EL (cell line): ENCODE results near the gene LARGE2.

ENCODE experiments used
- DNase-seq: peaks from one replicate; pipeline ENCODE4 v3.0.0-alpha.2; 2016

Gene LARGE2

GRCh38 chr11:45917623-45918330, 4.7 kb upstream of the LARGE2 start, which contains the start of gene PEX16:
Gene PEX16, minus strand, starts transcription at chr11:45917877. Its CDS starts 66 bp downstream, at chr11:45917811.
- DNase-seq: peak; percentile 100

- DNase-seq: peak; percentile 80
These were observed 4.0 kb upstream of the LARGE2 start for GRCh38 chr11:45918331-45918941.

- no peak for DNase-seq
These were observed 3.3 kb upstream of the LARGE2 start for GRCh38 chr11:45918962-45919675.

- no peak for DNase-seq
These were observed 2.5 kb upstream of the LARGE2 start for GRCh38 chr11:45919806-45920530.

- DNase-seq: no peak
These were observed 1.7 kb upstream of the LARGE2 start for GRCh38 chr11:45920531-45921477.

- no peak for DNase-seq
These were observed 663 bp upstream of the LARGE2 start for GRCh38 chr11:45921561-45922424.

GRCh38 chr11:45924036-45924915, 1.8 kb downstream of the LARGE2 start:
- no peak for DNase-seq

GRCh38 chr11:45924927-45925326, 2.5 kb downstream of the LARGE2 start:
- no peak for DNase-seq

GRCh38 chr11:45925550-45925949, 3.1 kb downstream of the LARGE2 start:
- no peak for DNase-seq

- DNase-seq: no peak
These were observed 3.5 kb downstream of the LARGE2 start for GRCh38 chr11:45926001-45926401.

GRCh38 chr11:45926536-45927331, 4.3 kb downstream of the LARGE2 start:
- no peak for DNase-seq

GRCh38 chr11:45927332-45927683, 4.9 kb downstream of the LARGE2 start:
- DNase-seq: no peak

- no peak for DNase-seq
These were observed 5.4 kb downstream of the LARGE2 start for GRCh38 chr11:45927684-45928413.

GRCh38 chr11:45928535-45929215, 6.2 kb downstream of the LARGE2 start:
- no peak for DNase-seq

- peak; percentile 32 for DNase-seq
These were observed 7.1 kb downstream of the LARGE2 start for GRCh38 chr11:45929486-45930030.

- no peak for DNase-seq
These were observed 7.8 kb downstream of the LARGE2 start for GRCh38 chr11:45930031-45930794.
